HG03066 (cell line): ENCODE results near the gene TCOF1.

ENCODE experiments used
- ATAC-seq: cut with Tn5 transposase; IDR thresholded peaks from one replicate; pipeline ENCODE4 v1.9.1; 2021; ENCODE audit warnings: low read depth; ENCODE audit not compliant: unreplicated experiment

TCOF1 gene

DNA sequence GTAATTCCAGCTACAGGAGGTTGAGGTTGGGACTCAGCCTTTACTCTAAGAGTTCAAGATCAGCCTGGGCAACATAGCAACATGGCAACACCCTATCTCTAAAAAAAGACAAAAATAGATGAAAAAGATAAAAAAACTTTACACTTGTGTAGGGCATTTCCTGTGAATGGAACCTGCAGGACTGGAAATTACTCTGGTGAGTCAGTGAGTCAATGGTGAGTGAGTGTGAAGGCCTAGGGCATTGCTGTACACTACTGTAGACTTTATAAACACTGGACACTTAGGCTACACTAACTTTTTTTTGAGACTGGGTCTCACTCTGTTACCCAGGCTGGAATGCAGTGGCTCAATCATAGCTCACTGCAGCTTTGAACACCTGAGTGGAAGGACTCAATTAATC is 35.3 kb upstream of the TCOF1 start:
- no peak for ATAC-seq

DNA sequence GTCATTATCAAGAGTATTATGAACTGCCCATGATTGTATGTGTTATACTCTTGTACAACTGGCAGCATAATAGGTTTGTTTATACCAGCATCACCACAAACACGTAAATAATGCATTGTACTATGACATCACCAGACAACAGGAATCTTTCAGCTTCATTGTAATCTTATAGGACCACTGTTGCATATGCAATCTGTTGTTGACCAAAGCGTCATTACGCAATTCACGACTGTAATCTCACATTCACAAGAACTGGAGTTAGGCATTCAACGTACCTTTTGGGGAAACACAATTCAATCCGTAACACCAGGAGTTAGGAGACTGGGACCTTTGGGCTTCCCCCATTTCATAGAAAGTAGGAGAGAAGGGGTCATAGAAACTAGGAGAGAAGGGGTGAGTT is 34.4 kb upstream of the TCOF1 start:
- no peak for ATAC-seq

DNA sequence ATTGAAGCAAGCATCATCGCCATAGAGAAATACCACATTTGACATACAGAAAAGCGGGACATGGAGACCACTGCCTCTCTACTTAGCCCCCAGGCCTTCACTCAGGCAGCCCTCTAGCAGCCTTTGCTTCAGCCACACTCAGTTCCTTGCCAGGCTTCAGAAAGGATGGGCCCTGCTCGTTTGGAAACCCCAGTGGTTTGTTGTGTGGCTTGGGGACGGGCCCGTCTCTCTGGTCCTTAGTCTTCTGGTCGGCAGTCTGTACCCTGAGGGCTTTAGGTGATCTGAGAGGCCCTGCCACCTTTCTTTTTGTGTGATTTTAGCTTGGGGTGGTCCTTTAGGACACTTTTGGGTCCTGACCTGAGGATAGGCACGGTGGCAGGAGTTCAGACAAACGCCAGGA is 33.7 kb upstream of the TCOF1 start:
- ATAC-seq, result no peak

DNA sequence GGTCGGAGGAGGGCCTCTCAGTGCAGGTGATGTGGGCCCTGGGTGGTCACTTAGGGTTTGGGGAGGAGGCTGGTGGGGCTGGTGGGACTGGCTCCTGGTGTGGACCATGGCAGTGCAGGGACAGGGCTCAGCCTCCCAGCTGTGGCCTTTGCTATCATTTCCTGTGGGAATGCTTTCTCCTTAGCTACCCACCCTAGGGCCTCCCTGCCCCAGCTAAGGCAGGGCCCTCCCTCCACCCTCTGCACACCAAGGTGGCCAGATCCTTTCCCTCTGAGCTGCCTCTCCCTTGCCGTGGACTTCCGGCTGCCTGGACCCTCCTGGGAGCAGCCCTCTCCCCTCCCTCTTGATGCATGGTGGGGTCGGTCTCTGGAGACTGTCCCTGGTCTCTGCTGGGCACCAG is 32.1 kb upstream of the TCOF1 start:
- no peak for ATAC-seq

DNA sequence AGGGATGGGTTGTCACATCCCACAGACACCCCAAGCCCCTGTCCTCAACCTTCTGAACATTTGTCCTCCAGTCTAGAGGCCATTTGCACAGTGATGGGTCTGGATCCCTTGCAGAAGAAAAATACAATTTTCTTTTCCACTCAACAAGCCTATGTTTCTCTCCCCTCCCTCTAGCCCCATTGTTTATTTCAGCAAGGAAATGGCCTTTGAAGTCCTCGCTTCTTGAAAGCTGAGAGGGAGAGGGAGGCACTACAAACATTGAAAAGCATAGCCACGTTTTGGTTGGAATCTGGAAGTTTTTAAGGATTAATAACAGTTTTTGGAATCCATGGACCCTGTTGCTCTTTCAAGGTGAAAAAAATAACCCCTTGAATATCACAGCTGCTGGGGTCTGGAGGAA is 30.8 kb upstream of the TCOF1 start:
- no peak for ATAC-seq

DNA sequence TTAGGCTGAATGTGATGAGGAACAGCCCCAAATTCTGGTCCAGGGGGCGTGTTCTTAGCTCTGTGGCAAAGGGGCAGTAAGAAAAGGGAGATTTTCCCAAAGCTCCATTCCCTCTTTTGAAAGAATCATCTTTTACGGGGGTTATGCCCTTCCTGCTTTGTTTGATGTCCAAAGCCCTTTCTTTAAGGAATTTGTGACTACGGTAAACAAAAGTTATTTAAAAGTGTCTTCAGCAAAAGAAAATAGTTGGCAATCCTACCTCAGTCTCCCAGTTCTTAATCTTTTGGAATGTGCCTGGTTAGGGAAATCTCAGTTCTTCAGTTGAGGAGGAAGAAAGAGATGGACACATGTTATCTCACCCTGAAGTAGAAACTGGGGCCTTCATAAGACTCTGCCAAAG is 30.4 kb upstream of the TCOF1 start:
- no peak for ATAC-seq

DNA sequence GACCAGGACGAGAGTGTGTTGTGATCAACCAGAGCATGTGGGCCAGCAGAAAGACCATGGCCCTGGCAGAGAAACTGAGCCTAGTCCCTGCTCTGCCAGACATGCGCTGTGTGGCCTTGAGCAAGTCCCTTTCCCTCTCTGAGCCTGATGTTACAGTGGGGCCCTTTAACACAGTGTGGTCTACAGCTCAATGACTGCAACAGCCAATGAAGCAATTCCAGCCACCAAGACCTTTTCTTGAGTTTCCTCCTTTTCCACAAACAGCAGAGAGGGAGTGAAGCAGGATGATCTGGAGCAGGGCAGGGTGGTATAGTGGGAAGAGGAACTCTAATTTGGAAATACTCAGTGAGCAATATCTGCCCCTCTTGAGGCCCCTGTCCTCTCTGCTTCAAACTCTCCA is 29.0 kb upstream of the TCOF1 start:
- ATAC-seq, result no peak

DNA sequence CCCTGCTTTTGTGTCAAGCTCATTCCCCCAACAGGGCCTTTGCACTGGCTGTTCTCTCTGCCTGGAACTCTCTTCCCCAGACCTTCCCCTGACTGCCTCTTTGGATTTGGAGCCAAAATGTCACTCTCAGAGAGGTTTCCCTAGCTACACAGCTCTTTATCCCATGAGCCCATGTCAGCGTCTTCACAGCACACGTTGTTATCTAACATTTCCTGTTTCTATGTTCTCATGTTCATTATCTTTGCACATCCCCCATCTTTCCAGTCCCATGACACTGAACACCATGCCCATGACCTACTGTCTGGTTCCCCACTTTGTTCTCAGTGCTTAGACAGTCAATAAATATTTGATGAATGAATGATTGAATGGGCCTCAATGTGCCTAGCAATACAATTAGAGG is 28.5 kb upstream of the TCOF1 start:
- ATAC-seq, result no peak

DNA sequence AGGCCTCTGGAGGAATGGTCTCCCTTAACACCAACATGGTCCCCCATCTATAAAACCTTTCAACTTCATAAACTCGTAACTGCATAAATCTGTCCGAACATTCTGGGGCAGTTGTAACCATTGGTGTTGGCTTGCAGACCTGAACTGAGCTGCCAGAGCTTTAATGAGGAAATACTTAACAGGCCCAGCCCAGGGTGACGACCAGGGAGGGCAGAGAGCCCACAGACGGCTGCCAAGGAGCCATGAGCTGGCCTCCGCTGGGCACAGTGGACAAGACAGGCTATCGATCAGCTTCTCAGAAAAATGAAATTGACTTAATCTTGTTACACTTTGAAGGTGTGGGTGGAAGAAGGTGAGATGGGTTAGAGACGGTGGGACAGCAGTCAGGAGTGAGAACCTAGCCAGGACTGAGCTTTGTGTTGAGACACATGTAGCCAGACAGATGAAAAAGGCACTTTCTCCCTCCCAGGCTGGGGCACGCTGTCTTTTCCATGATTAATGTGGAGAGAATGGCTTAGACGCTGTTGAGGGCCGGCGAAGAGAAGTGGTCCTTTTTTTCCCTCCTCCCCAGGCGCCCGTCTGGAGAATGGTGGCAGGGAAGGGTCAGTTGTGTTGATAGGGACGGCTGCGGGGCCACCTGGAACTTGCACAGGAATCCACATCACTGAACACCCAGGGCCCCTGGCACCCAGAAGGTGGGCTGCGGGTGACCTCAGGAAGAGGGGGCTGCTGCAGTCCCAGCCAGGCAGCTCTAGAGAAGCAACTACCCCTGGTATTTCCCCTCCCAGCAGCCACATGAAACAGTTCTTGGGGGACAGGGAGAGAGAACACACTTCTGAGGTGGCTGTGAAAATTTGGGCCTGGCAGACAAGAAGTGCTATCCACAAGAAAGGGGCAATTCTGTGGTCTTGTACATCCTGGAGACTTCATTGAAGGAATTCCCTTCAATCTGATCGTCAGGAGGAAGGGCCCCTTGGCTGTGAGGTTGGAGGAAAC is 27.3 kb upstream of the TCOF1 start:
- no peak for ATAC-seq

DNA sequence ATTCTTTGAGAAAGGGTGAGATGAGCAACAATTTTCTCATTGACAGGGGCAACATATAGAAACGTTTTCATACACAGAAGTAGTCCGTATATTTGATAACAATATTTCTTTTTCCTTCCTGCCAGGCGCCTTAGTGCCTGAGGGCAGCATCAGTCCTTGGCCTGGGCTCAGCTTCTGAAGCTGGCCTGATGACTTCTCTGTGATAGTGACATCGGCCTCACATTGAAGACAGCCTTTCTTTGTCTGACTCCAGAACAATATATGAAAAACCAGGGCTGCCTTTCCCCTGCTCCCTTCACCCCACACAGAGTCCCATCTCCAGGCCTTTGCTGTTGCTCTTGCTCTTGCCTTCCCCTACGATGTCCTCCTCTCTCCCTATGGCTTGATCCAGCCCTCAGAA is 24.1 kb upstream of the TCOF1 start:
- ATAC-seq, result no peak

DNA sequence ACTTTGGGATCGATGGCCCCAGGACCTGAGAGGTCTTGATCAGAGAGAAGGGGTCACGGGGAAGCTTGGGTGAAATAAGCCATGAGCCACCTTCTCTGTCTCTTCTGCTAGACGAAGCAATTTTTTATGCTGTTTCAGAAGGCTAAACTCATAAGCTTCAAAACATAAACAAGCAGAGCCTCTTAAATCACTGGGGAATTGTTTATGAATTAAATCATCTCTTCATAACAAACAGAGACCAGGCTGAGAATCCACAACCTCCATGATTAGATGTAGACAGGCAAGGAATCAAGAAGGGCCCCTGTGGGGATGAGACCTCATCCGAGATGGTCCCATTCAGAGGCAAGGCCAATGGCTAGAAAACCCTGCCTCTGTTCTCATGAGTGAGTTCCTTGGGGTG is 21.7 kb upstream of the TCOF1 start:
- ATAC-seq, result no peak

DNA sequence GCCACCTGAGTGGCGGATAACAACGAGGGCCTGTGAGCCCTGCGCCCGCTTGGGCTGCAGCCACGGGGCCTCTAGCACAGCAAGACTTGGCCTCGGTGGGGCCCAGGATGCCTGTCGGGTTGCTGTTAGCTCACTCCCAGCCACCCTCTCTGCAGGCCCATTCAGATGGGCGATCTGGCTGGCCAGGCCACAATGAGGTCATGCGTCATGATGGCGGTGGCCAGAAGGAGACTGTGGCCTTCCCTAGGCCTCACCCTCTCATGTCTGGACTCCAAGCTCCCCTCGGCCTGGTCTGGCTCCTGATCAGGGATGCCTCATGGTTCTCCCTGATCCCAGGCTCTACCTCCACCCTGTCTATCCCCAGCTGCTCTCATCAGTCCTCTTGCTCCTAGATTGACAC is 19.0 kb upstream of the TCOF1 start:
- no peak for ATAC-seq

DNA sequence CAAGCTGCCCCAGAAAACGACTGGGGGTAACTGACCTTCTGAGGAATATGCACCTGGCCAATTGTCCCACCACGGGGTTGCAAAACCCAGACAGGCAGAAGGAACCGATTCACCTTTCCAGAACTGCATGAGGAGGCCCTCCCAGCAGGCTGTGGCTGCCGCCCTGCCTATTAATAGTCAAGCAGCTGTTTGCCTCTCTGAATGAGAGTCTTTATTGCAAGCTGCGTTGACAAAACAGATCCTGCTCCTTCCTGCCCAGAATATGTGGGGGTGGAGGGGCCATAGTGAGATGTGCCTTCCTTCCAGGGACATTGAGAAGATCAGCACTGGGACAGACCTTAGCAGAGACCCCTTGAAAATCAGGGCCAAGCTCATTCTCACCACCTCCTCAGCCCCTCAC is 18.3 kb upstream of the TCOF1 start:
- ATAC-seq, result no peak

DNA sequence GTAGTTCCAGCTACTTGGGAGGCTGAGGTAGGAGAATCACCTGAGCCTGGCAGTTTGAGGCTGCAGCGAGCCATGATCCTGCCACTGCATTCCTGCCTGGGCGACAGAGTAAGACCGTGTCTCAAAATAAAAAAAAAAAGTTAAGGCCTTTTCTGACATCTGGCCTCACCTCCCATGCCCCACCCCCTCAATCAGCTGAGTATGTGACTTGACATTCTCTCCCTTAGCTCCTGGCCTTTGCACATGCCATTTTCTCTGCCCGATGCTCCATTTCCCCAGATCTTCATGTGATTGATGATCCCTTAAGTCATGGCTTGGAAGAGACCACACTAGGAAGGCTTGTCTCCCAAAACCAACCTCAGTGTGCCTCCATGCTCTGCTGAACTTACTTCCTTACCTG is 17.7 kb upstream of the TCOF1 start:
- no peak for ATAC-seq

DNA sequence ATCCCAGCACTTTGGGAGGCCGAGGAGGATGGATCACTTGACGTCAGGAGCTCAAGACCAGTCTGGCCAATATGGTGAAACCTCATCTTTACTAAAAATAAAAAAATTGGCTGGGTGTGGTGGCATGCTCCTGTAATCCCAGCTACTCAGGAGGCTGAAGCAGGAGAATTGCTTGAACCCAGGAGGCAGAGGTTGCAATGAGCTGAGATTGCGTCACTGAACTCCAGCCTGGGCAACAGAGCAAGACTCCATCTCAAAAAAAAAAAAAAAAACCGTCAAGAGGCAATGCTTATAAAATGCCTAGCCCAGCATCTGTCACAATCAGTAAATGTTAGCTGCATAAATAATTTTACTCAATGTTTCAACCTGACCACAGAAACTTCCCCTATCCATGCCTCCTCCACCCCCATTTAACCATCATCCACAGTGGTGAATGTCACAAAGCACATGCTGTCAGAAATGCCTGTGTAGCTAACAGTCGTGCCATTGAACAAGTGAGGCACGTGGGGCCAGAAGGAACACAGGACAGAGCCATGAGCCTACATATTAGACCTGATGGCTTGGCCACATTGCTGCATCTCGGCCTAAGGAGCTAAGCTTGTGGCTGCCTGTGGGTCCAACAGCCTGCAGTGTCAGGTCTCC is 16.8 kb upstream of the TCOF1 start:
- ATAC-seq, result no peak

DNA sequence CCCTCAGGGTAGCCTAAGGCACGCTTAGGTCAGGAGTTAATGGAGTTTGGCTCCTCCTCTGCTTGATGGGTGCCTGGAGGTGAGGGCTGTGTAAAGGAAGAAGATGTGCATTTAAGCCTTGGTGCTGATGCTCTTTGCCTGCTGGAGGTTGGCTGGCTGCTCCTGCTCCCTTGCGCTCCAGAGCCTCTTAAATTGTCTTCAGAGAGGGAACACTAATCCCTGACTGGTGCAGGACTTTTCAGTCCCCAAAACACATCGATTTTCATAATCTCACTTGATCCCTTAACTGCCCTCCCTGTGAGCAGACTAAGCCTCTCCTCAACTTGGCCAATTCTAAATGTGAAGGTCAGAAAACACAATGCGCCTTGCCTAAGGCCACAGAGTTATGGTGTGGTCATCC is 16.2 kb upstream of the TCOF1 start:
- no peak for ATAC-seq

DNA sequence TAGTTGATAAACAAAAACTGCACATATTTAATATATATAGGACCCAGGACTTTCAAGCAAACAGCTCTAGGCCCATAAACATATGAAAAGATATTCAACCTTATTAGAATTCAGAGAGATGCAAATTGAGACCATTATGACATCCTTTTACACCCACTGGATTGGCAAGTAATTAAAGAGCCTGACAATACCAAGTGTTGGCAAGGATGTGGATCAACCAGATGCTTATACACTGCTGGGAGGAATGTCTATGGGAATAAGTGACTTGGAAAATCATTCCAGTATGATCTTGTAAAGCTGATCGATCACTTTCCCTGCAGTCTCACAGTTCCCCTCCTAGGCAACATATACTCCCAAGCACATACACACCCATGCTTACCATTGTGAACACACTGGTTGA is 15.5 kb upstream of the TCOF1 start:
- no peak for ATAC-seq

DNA sequence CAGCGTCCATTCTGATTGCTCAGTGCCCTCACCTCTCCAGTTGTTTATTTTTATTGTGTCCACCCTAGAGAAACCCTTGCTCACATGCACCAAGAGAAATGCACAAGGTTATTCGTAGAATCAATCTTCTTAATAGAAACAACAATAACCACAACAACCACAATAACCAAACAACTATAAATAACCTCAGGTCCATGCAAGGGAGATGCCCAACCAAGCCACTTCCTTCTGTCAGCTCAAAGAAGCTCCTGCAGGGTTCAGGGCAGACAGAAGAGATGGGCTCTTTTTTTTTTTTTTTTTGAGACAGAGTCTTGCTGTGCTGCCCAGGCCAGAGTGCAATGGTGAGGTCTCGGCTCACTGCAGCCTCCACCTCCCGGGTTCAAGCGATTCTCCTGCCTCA is 14.9 kb upstream of the TCOF1 start:
- ATAC-seq, result no peak

DNA sequence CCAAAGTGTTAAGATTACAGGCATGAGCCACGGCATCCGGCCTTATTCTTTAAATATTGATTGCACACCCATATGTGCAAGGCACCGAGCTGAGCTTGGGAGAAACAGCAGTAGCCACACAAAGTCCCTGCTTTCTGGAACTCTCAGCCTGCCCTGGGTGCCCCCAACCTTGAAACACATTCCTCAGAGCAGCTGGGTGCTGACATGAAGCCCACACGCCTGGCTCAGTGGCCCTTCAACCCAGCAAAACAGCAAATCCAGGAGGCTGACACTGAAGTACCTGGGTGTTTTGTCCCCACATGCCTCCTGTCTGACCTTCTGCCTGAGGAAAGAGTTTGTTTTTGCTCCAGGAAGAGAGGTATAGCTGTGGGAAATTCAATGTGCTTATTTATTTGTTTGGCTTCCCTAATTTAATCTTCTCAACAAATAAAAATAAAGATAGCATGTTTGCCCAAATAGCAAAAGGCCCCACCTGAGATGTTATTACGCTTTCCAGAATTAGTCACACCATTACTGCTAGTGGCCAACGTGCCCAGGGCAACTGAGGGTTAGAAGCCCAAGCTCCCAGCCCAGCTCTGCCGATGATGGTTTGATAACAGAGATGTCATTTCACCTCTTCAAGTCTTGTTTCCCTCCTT is 13.4 kb upstream of the TCOF1 start:
- no peak for ATAC-seq

DNA sequence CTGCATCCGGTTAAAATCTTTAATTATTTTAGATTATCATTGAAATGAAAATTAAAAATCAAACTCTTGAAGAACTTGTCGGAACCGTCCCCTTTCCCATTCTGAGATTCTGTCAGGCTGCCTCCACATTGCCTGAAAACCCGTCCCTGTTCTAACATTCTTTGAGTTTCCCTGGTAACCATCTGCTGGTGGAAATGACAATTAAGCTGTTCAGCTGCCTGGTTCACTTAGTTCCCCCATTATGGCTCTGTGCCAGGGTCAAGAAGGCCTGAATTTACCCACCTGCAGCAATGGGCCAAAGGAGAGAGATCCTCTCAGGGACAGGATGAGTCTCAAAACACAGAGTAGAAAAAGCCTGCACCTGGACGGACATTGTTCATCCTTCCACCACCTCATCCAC is 11.8 kb upstream of the TCOF1 start:
- ATAC-seq, result no peak

DNA sequence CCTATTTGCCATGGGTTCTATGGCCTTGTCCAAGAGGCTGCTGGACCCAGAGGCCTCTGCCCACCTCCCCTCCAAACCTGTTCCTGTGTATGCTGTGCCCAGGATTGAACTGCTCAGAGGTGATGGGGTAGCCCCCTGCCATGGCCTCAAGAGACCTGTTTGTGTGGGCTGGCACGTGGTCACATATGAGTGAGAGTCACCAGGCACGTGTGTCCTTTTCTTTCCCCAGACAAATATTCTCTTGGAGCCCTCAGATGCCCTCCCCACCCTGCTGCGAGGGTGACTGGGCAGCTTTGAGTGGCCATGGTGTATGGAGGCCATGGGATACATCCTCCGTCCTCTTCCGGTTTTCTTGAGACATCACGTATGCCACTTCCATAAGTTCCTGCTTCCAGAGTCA is 10.9 kb upstream of the TCOF1 start:
- no peak for ATAC-seq

DNA sequence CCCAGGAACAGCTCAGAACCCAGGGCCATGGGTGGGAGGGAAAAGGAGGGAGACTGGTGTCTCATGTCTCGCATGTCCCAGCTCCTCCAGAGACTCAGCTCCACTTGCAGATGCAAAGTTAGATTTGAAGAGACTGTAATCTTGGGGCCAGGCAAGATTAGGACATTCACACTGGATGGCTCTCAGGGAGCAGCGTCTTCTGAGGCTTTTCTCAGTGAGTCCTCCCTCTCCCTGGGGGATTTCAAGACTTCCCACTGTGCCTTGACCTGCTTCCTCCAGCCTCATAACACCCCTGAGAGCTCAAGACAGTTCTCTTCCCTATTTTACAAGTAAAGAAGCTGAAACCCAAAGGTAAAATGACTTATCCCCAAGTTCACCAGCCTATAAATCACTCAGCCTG is 10.5 kb upstream of the TCOF1 start:
- ATAC-seq, result no peak
